22Rv1 (cell line): ENCODE data around the gene ZNF516.

Experiments used
- ZFX ChIP-seq: fragments of 450-650 bp; IDR thresholded peaks from 2 replicates; pipeline ENCODE4 v1.6.1; 2017; ENCODE audit warnings: antibody characterized with exemption, borderline replicate concordance
- TF ChIP-seq, protein P1 (sequence below): fragments of 450-650 bp; IDR thresholded peaks from 2 replicates; pipeline ENCODE4 v1.5.1; 2017; ENCODE audit warnings: mild to moderate bottlenecking

DNA sequence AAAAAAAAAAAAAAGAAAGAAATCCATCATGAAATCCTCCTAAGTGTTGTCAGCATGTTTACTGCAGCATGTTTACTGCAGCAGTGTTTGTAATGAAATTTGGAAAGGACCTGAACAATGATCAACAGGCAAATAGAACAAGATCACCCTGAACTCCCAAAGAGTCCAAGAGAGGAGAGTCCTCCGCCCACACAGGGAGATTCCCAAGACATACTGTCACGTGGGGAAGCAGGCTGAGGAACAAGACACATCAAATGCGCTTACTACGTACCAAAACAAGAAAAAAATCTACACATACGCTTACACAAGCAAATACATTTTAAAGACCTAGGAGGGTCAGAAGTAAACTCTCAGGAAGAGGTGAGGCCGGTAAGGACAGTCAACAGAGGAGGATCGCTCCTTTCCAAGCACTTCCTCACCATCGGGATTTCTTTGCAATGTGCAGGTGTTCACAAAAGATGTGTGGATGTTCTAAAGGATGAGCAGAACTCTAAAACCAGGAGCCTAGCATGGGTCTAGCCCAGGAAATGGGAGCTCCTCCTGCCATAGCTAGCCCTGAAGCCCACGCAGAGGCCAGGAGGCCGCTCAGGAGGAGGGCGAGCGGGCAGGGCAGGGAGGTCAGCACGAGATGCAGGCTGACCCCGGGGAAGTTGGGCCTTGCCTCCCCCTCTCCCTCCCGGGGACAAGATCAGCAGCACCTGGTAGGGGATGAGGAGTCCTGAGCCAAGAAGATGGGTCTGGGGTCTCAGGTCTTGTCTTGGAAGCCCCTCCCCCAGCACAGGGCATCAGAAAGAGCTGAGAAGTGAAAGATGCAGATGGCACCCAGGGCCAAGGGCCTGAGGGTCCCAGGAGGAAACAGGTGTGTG lies 66.4 kb downstream of the ZNF516 start:
- TF ChIP-seq, protein P1, sequence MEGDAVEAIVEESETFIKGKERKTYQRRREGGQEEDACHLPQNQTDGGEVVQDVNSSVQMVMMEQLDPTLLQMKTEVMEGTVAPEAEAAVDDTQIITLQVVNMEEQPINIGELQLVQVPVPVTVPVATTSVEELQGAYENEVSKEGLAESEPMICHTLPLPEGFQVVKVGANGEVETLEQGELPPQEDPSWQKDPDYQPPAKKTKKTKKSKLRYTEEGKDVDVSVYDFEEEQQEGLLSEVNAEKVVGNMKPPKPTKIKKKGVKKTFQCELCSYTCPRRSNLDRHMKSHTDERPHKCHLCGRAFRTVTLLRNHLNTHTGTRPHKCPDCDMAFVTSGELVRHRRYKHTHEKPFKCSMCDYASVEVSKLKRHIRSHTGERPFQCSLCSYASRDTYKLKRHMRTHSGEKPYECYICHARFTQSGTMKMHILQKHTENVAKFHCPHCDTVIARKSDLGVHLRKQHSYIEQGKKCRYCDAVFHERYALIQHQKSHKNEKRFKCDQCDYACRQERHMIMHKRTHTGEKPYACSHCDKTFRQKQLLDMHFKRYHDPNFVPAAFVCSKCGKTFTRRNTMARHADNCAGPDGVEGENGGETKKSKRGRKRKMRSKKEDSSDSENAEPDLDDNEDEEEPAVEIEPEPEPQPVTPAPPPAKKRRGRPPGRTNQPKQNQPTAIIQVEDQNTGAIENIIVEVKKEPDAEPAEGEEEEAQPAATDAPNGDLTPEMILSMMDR: no peak
- TF ChIP-seq ZFX: no peak
